NK-92 (cell line): ENCODE results near the gene CEBPG.

Source experiments
- DNase-seq: peaks from one replicate; lab custom pipeline; 2025; ENCODE audit not compliant: unreplicated experiment; lab: John Stamatoyannopoulos, UW

The CEBPG gene

GRCh38 chr19:33350538-33351309, 22.8 kb upstream of the CEBPG start:
- no peak for DNase-seq

DNA sequence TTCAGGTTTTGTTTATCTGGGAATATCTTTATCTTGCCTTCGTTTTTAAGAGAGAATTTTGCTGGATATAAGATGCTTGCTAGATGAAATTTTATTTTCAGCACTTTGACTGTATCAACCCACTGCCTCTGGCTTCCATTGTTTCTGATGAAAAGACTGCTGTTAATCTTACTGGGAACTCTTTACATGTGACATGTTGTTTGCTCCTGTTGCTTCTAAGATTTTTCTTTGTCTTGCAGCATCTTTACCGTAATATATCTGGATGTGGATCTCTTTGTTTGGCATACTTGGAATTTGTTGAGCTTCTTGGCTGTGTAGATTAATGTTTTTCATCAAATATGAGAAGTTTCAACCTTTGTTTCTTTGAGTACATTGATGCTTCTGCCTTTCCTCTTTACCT, 18.0 kb upstream of the CEBPG start:
- no peak for DNase-seq

DNA sequence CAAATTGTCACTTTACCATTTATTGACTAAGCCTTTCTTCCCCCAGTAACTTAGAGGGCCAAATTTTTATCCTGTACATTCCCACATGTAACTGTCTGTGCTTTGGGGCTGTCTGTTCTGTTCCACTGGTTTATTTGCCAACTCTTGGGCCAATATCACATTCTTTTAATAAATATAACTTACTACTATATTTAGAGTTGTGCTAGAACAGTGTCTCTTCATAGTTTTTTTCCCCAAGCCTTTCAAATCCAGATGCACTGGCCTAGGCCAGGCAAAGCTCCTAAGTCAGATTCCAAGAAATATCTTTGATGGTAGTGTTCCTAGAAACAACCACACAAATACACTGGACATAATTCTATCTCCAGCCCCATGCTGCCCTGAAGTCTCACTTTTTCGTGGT, 16.0 kb upstream of the CEBPG start:
- DNase-seq: no peak

DNA sequence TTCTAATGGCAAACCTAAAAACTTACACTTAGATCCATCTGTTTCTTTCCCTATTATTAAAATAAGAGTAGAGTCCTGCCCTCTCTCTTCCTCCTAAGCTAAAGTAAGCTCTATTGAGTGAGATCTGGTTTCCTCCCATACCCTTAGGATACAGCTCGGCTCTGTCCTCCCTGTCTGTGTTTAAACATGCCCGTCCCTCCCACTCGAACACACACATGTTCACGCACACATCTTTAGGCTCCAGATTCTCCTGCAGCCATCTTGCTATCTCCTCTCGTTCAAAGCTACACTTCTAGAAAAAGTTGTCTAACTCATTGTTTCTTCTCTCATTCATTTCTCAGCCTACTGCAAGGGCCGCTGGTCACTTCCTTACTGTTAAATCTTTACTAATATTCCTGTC, 15.1 kb upstream of the CEBPG start:
- no peak for DNase-seq

DNA sequence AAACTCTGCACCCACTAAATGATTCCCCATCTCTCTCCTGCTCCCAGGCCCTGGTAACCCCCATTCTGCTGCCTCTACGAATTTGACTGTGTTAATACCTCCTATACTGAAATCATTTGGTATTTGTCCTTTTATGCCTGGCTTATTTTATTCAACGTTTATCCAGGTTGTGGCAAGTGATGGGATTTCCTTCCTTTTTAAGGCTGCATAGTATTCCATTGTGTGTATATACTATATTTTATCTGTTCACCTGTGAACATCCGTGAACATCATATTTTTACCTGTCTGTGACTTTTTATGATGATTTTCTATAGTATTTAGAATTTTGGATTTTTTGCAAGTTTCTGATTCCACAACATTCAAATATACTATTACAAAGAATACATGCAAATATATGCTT, 13.9 kb upstream of the CEBPG start:
- no peak for DNase-seq

DNA sequence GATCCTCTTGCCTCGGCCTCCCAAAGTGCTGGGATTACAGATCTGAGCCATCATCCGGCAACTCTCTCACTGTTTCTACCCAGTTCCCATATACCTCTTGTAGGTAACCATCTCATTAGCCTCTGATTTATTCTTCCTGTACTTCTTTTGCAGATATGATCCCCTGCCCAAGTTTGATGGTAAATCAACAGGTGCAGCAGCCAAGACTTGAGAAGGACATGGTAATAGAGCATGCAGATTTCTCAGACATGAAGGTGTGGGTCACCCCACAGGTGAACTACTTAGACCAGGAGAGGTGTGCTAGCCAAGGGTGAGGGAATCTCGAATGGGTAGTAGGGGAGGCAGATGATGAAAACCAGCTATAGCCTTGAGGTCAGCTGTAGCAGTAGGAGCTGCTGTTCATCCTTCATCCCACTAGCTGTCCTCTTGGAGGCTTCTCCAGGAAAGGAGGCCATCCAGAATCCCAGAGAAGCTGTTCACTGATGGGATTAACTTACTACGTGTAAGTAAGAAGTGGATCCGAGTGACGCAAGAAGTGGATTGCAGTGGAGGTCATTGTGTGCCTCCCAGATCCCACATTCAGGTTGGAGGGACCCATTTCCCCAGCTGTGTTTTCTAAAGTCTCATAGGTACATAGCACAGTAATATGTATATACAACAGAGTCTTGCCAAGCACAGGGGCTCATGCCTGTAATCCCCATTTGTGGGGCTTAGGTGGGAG, 10.8 kb upstream of the CEBPG start:
- no peak for DNase-seq

DNA sequence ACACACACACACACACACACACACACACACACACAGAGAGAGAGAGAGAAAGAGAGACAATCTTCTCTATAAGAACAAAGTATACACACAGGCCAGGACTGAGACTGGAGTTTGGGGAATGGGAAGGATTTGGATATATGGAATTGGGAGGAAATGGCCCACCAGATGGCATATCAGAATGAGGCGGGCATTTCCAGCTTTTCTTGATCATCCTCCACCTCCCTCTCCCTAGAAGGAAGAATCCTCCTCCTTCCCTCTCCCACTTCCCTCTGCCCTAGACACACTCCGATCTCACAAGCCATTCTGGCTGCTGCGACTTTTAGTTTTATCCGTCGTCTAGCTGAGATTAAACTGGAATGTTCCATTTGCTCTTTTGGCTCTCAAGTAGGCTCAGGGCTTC, 10.0 kb upstream of the CEBPG start:
- no peak for DNase-seq

DNA sequence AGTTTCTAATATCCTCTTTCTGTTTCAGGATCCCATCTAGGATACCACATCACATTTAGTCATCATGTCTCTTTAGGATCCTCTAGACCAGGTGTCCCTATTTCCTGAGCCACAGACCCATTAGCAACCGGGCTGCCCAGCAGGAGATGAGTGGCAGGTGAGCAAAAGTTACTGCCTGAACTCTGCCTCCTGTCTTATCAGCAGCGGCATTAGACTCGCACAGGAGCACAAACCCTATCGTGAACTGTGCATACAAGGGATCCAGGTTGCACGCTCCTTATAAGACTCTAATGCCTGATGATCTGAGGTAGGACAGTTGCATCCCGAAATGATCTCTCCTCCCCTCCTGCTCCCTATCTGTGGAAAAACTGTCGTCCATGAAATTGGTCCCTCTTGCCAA, 7.8 kb upstream of the CEBPG start:
- no peak for DNase-seq

DNA sequence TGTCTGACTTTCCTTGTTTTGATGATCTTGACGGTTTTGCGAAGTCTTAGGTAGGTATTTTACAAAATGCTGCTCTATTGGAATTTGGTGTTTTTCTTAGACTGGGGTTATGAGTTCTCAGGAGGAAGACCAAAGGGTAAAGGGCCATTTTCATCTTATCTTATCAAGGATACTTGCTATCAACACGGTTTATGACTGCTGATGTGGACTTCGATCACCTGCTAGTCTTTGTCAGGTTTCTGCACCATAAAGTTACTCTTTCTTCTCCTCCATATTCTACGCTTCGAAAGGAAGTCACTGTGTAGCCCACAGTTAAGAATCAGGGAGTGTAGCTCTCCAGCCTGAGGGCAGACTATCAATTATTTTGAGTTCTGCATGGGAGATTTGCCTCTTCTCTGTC, 7.4 kb upstream of the CEBPG start:
- DNase-seq: no peak

DNA sequence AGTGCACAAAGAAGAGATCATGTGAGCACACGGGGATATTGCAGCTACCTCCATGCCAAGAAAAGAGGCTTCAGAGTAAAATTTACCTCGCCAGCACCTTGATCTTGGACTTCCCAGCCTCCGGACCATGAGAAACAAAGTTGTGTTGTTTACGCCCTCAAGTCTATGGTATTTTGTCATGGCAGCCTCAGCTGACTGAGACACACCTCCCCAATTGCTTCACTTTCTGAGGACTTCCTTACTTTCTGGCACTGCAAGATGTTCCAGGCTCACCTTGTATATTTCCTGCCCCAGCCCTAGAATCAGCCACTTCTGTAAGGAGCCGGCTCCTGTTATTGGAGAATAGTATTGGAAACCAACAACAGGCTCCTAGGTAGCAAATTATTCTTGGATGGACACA, 6.6 kb upstream of the CEBPG start:
- no peak for DNase-seq

DNA sequence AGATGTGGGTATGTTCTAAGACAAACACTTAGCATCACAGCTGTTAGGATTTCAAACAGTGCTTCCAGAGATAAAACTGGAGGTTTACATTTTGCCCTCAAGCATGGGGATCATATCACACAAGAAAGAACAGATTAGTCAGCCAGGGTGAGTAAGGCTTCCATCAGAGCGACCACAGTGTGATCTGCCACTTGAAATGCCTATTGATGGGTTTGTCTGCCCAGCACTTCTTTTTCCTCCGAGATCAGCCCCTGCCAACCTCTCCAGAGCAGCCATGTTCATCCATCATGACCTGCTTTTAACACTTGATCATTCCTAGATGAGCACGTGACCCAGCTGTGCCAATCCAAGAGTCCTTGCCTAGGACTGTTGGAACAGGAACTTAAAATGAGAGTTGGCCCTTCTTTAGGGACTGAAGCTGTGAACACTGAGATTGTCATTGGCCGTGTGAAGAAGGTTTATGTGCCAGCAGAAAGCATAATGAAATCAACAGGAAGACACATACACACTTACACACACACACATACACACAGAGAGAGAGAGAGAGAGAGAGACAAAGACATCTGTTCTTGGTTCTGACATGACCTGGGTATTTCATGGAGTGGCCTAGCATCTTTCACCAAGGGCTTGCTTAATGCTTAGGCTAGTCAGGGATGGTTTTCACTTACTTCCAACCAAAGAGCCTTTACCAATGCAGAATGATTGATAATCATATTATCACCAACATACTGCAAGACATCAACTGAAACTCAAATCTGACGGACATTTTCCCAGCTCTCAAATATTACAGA, 5.2 kb upstream of the CEBPG start:
- DNase-seq: no peak

DNA sequence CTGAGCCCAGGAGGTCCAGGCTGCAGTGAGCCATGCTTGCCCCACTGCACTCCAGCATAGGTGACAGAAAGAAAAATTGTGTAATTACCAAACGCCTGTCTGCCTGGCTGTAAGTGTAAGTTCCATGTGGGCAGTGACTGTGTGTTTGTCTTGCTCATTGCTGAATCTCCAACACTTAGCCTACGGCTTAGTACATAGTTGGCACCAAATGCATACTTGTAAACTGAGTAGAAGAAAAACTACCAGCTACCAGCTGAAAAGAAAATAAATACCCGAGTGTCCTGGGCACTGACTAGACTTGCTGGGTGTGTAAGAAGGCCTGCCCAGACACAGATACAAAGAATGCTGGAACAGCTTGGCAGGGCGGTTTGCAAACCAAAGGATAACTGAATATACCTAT, 2.7 kb upstream of the CEBPG start:
- no peak for DNase-seq

- no peak for DNase-seq
These were observed 766 bp downstream of the CEBPG start for GRCh38 chr19:33374236-33374714.

DNA sequence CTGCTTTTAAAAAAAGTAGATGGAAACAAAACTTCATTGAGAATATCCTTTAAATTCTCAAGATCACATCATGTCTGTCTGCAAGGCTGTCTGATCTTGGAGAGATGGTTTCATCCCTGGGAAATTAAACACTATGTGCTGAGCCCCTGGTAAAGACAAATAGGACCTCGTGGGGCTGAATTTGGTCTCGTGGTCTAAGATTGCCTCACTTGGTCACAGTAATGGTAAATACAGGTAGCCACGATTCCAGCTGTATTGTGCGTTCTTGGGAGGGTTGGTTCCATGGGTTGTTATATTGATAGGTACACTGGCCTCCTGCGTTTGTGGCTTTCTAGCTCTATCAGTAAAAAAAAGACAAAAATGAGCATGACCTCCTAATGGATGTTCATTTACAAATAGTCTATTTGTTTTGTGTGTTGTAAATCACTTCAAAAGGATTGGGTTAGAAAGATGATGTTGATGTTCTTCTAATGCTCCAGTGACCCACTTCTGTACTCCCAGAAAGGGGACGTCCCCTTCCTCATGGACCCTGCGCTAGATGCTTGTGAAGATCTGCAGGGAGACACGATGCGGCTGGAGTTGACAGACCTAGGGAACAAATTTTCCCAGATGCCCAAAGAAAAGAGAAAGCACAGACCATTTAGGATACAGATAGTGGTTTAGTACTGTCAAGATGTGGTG, 1.8 kb downstream of the CEBPG start:
- no peak for DNase-seq

DNA sequence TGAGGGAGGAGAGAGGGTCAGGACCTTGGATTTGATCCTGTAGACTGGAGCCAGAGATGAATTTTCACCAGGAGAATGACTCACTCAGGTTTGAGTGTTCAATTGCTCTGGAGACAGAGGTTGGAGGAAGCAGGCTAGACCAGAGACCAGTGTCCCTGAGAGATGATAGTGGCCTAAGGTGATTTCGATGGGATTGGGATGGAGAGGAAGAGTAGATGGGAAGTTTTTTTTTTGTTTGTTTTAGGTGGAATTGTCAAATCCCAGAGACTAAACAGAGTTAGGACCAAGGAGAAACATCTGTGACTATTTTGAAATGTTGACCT, 2.3 kb downstream of the CEBPG start:
- no peak for DNase-seq

DNA sequence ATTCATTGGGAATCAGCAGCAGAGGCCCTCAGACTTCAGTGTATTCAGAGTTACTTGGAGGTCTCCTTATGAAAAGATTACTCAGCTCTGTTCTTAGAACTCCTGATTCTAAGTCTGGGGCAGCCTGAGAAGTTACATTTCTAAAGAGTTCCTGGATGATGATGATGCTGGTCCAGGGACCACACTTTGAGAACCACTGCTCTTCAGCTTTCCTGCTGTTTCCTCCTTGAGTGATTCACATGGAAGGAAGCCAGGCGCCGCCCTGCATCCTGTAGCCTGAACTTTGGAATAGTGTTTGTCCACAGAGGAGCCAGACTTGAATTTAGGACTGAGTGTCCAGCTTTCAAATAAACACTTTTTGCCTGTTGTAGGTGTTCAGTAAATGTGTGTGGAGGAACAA, 2.9 kb downstream of the CEBPG start:
- no peak for DNase-seq

GRCh38 chr19:33376941-33377557, 3.5 kb downstream of the CEBPG start:
- DNase-seq: no peak

DNA sequence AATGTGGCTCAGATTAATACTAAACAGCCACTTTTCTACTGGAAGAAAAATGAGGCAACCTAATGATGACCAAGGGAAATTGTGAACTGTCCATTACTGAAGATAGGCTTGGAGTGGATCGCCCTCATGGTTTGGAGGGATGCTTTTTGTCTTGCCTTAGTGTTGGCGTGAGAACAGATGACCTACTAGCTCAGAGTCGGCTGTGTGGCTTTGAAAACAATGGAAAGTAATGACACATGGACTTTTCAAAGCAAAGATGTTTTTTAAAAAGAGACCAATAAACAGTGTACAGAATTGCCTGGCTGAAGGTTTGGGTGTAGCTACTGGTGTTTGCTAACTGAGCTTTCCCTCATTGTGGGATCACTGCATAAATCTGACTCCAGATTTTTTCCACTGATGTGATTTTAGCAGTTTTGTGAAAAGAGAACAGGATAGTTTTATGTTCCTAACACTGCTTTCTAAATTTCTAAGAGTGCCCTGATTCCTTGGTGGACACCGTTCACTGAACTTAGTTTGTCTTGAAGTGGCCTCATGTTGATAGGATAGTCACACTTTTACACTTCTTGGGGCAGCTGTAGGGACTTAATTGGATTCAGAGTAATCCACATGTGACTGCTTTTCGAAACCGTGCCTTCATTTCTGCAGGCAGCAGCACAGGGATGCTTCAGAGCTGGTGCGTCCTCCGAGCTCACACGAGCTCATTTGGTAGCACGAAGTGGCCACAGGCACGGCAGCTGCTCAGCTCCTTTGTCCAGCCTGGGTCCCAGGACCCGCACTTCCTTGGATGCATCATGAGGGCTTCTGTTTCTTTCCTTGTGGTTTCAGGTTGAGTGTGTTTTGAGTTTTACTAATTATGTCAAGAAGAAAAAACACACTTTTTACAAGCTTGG, 4.3 kb downstream of the CEBPG start:
- no peak for DNase-seq

DNA sequence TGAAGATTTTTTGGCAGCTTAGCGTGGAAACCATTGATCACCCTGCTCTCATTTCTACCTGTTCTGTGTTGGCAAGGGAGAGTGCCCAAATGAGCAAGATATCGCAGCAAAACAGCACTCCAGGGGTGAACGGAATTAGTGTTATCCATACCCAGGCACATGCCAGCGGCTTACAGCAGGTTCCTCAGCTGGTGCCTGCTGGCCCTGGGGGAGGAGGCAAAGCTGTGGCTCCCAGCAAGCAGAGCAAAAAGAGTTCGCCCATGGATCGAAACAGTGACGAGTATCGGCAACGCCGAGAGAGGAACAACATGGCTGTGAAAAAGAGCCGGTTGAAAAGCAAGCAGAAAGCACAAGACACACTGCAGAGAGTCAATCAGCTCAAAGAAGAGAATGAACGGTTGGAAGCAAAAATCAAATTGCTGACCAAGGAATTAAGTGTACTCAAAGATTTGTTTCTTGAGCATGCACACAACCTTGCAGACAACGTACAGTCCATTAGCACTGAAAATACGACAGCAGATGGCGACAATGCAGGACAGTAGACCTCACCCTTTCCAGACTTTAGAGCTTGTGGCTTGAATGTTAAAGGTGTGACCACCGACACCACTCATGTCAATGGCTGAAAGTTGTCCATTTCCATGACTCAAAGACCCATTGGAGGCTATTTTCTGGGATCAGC, 5.8 kb downstream of the CEBPG start:
- DNase-seq: no peak
